Umbilical cord (tissue), 2 donors: Measurements from ENCODE around the gene TPSG1. TPM values are rescaled to one million over a fixed set of nuclear protein-coding genes. Genes with fewer than 3 reads are reported as not detected.
"Not testable (repeated sequence)": the region's sequence is repeated elsewhere in the genome, so short reads cannot be mapped to it uniquely, and the experiment has no call there.

Experiments used
- DNase-seq: peaks from one replicate; pipeline ENCODE4 v3.0.0-alpha.2; 2015; ENCODE audit warnings: low spot score
- total RNA-seq: library from RNA; depleted of rRNA; stranded (reverse); fragments of >200 nt; gene quantifications from one replicate; pipeline ENCODE4 v1.2.3, GENCODE V29; 2014; ENCODE audit warnings: low replicate concordance; ENCODE audit not compliant: insufficient read depth

The TPSG1 gene
- total RNA-seq, result not detected

GRCh38 chr16:1225051-1225451, at the start of gene TPSG1:
Gene TPSG1, minus strand, starts transcription at chr16:1225268. Its CDS starts 16 bp downstream, at chr16:1225252.
- DNase-seq, result no peak

GRCh38 chr16:1274767-1275166, 49.7 kb upstream of the TPSG1 start:
- no peak for DNase-seq

GRCh38 chr16:1273816-1274215, 48.7 kb upstream of the TPSG1 start:
- DNase-seq, result no peak

GRCh38 chr16:1272453-1273198, 47.6 kb upstream of the TPSG1 start:
- no peak for DNase-seq

GRCh38 chr16:1271724-1272413, 46.8 kb upstream of the TPSG1 start:
- DNase-seq, result peak; percentile 15

GRCh38 chr16:1271380-1271723, 46.3 kb upstream of the TPSG1 start:
- DNase-seq, result no peak

GRCh38 chr16:1269418-1269817, 44.4 kb upstream of the TPSG1 start:
- DNase-seq, result not testable (repeated sequence)

- no peak for DNase-seq
These were observed 40.8 kb upstream of the TPSG1 start for GRCh38 chr16:1265826-1266225.

GRCh38 chr16:1265090-1265630, 40.1 kb upstream of the TPSG1 start:
- DNase-seq, result no peak

- no peak for DNase-seq
These were observed 39.4 kb upstream of the TPSG1 start for GRCh38 chr16:1264345-1265089.

GRCh38 chr16:1263591-1264344, 38.7 kb upstream of the TPSG1 start:
- DNase-seq, result no peak

GRCh38 chr16:1262846-1263221, 37.8 kb upstream of the TPSG1 start:
- no peak for DNase-seq

GRCh38 chr16:1262210-1262845, 37.3 kb upstream of the TPSG1 start:
- no peak for DNase-seq

- DNase-seq, result no peak
These were observed 36.2 kb upstream of the TPSG1 start for GRCh38 chr16:1261131-1261892.

GRCh38 chr16:1260101-1260680, 35.1 kb upstream of the TPSG1 start:
- DNase-seq, result no peak

- no peak for DNase-seq
These were observed 34.6 kb upstream of the TPSG1 start for GRCh38 chr16:1259760-1260068.

- no peak for DNase-seq
These were observed 34.1 kb upstream of the TPSG1 start for GRCh38 chr16:1258906-1259759.

- DNase-seq, result no peak
These were observed 33.1 kb upstream of the TPSG1 start for GRCh38 chr16:1258225-1258600.

GRCh38 chr16:1257561-1258224, 32.6 kb upstream of the TPSG1 start:
- no peak for DNase-seq
